CD14-positive monocyte (primary cell): ENCODE results near the gene CDKAL1. TPM values are rescaled to one million over a fixed set of nuclear protein-coding genes. Genes with fewer than 3 reads are reported as not detected.

Experiments used
- DNase-seq, 3 donors: peaks; one replicate each; pipeline ENCODE4 v3.0.0-alpha.2; 2011 to 2022
- H2AFZ ChIP-seq: 2 replicates; pipeline ENCODE4 v1.6.0; 2012; ENCODE audit warnings: mild to moderate bottlenecking, low read depth, low read length, inconsistent platforms; ENCODE audit not compliant: insufficient read depth, poor library complexity, severe bottlenecking
- H3K27ac ChIP-seq, 2 donors: 1 replicate in 1 of 2; 2 replicates in 1 of 2; pipeline ENCODE4 v1.5.1; 2012 to 2013; ENCODE audit warnings: low read length in 2 of 2, control low read depth in 1 of 2, inconsistent platforms in 1 of 2, low read depth in 1 of 2, mild to moderate bottlenecking in 1 of 2
- H3K27me3 ChIP-seq, 2 donors: one replicate each; pipeline versions ENCODE4 v1.6.0 to v1.6.1; 2011 to 2013; ENCODE audit warnings: low read length in 2 of 2; ENCODE audit not compliant: control insufficient read depth in 2 of 2, insufficient read depth in 2 of 2
- H3K36me3 ChIP-seq, 2 donors: replicated peaks in 1 of 2; 1 replicate in 1 of 2; 2 replicates in 1 of 2; pipeline versions ENCODE4 v1.5.1 to v1.6.1; 2012 to 2013; ENCODE audit warnings: low read length in 2 of 2, control low read depth in 1 of 2, inconsistent platforms in 1 of 2, mild to moderate bottlenecking in 1 of 2; ENCODE audit not compliant: insufficient read depth in 2 of 2, control insufficient read depth in 1 of 2
- H3K4me1 ChIP-seq, 2 donors: 1 replicate in 1 of 2; 2 replicates in 1 of 2; pipeline versions ENCODE4 v1.5.1 to v1.6.1; 2012 to 2013; ENCODE audit warnings: low read length in 2 of 2, control low read depth in 1 of 2, inconsistent platforms in 1 of 2, mild to moderate bottlenecking in 1 of 2, moderate library complexity in 1 of 2; ENCODE audit not compliant: insufficient read depth in 2 of 2, control insufficient read depth in 1 of 2
- H3K4me2 ChIP-seq: replicated peaks from 2 replicates; pipeline ENCODE3; 2012; ENCODE audit warnings: low read length, moderate library complexity, mild to moderate bottlenecking; ENCODE audit not compliant: poor library complexity, severe bottlenecking; ENCODE audit errors: extremely low read depth
- H3K4me3 ChIP-seq, 3 experiments: fragments of 200-600 bp in 1 of 3; sonication (generic) in 1 of 3; replicated peaks in 1 of 3; 1 replicate in 2 of 3; 2 replicates in 1 of 3; pipeline ENCODE4 v1.5.1; 2011 to 2013; ENCODE audit warnings: low read length in 3 of 3, mild to moderate bottlenecking in 3 of 3, control low read depth in 2 of 3, low read depth in 2 of 3, inconsistent platforms in 1 of 3, moderate library complexity in 1 of 3
- H3K79me2 ChIP-seq: 2 replicates; pipeline ENCODE4 v1.6.0; 2012; ENCODE audit warnings: mild to moderate bottlenecking, control low read depth, inconsistent platforms, low read length, moderate library complexity; ENCODE audit not compliant: insufficient read depth
- H3K9ac ChIP-seq: 2 replicates; pipeline ENCODE4 v1.6.0; 2017; ENCODE audit warnings: low read length, mild to moderate bottlenecking; ENCODE audit not compliant: insufficient read depth, poor library complexity, severe bottlenecking
- H3K9me3 ChIP-seq, 2 donors: replicated peaks in 1 of 2; 1 replicate in 1 of 2; 2 replicates in 1 of 2; pipeline versions ENCODE4 v1.5.1 to v1.6.1; 2012 to 2013; ENCODE audit warnings: low read length in 2 of 2, control low read depth in 1 of 2; ENCODE audit not compliant: control insufficient read depth in 1 of 2, insufficient read depth in 1 of 2
- H4K20me1 ChIP-seq: 2 replicates; pipeline ENCODE4 v1.6.0; 2012; ENCODE audit warnings: mild to moderate bottlenecking, low read length, control low read depth, moderate library complexity; ENCODE audit not compliant: insufficient read depth
- H3K27ac Mint-ChIP-seq, 7 donors: one replicate each; pipeline ENCODE4 v1.8.0; 2020; ENCODE audit warnings: mild to moderate bottlenecking in 7 of 7, mixed read lengths in 7 of 7, moderate library complexity in 6 of 7, inconsistent platforms in 2 of 7
- H3K27me3 Mint-ChIP-seq, 3 donors: one replicate each; pipeline ENCODE4 v1.8.0; 2021 to 2022; ENCODE audit warnings: low read depth in 3 of 3, mild to moderate bottlenecking in 3 of 3, mixed read lengths in 3 of 3, moderate library complexity in 3 of 3, inconsistent platforms in 1 of 3
- H3K36me3 Mint-ChIP-seq, 2 donors: one replicate each; pipeline ENCODE4 v1.8.0; 2020; ENCODE audit warnings: mixed read lengths in 2 of 2, inconsistent platforms in 1 of 2, mild to moderate bottlenecking in 1 of 2
- H3K4me1 Mint-ChIP-seq: one replicate; pipeline ENCODE4 v1.8.0; 2020; ENCODE audit warnings: mild to moderate bottlenecking, mixed read lengths
- H3K4me3 Mint-ChIP-seq, 2 donors: one replicate each; pipeline ENCODE4 v1.8.0; 2020; ENCODE audit warnings: mild to moderate bottlenecking in 2 of 2, mixed read lengths in 2 of 2, moderate library complexity in 1 of 2
- H3K9me3 Mint-ChIP-seq, 7 donors: one replicate each; pipeline ENCODE4 v1.8.0; 2020 to 2022; ENCODE audit warnings: mixed read lengths in 7 of 7, mild to moderate bottlenecking in 6 of 7, moderate library complexity in 6 of 7, inconsistent platforms in 2 of 7
- WGBS: methylation state at CpG from one replicate; pipeline ENCODE4 v1.1.5; 2013; ENCODE audit warnings: missing lambda C conversion rate; ENCODE audit not compliant: insufficient coverage; 5-methylcytosine and 5-hydroxymethylcytosine counted together
- intact Hi-C, 2 donors: fragments of 100-400 bp; cut with micrococcal nuclease; formaldehyde crosslinking; loops; one replicate each; pipeline versions ENCODE4 v1.15.0 to v1.15.1; 2023
- polyA plus RNA-seq, 3 donors: library from polyadenylated mRNA; depleted of rRNA in 1 of 3; unstranded in 2 of 3; stranded (reverse) in 1 of 3; fragments of 300-500 nt in 2 of 3; fragments of >200 nt in 1 of 3; fragmentation: Illumina TruSeq in 2 of 3; gene quantifications; 1 replicate in 2 of 3; 2 replicates in 1 of 3; pipeline ENCODE4 v1.2.3, GENCODE V29; 2012 to 2021
- TF ChIP-seq, protein P1 (sequence below): fragments of 200-600 bp; IDR thresholded peaks from one replicate; pipeline ENCODE4 v1.8.0; 2022; ENCODE audit warnings: antibody characterized with exemption, mild to moderate bottlenecking

Gene CDKAL1
- polyA plus RNA-seq, 3 donors, result 3.2 to 12.4 (median 8.3) TPM

DNA sequence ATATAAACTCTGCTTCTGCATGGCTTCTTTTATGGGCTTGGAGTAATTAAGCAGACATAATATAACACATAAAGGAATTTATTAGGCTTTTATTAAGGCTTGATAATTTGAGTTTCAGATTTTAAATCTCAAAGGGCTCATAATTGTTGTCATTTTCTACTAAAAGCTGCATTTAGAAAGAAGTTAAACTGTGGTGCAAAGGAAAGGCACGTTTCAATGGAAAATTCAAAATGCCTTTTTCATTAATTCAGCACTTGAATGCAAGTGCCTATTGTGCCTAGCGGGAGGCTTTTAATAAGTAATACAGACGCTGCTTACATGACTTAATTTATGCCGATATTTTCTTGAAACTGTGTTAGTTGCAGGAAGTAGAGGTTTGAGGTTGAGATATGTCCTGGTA, 627.5 kb downstream of the CDKAL1 start:
- H3K27ac Mint-ChIP-seq, result no peak overlapping the region
- TF ChIP-seq, protein P1, sequence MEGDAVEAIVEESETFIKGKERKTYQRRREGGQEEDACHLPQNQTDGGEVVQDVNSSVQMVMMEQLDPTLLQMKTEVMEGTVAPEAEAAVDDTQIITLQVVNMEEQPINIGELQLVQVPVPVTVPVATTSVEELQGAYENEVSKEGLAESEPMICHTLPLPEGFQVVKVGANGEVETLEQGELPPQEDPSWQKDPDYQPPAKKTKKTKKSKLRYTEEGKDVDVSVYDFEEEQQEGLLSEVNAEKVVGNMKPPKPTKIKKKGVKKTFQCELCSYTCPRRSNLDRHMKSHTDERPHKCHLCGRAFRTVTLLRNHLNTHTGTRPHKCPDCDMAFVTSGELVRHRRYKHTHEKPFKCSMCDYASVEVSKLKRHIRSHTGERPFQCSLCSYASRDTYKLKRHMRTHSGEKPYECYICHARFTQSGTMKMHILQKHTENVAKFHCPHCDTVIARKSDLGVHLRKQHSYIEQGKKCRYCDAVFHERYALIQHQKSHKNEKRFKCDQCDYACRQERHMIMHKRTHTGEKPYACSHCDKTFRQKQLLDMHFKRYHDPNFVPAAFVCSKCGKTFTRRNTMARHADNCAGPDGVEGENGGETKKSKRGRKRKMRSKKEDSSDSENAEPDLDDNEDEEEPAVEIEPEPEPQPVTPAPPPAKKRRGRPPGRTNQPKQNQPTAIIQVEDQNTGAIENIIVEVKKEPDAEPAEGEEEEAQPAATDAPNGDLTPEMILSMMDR, result no peak
- H3K4me1 ChIP-seq, result peaks cover 9 to 15% of the 10 kb centered on the region in 2 donors
- H3K9ac ChIP-seq, result no peak overlapping the region
- no peak overlapping the region for H3K27ac ChIP-seq
- peaks cover 0 to 2% (median 0%) of the 10 kb centered on the region in 7 donors for H3K9me3 Mint-ChIP-seq
- no peaks in the 10 kb centered on the region for H3K9me3 ChIP-seq
- WGBS, result 65% methylated on average over 3 of the region's 4 CpGs
- H3K79me2 ChIP-seq, result no peaks in the 10 kb centered on the region
- no peak overlapping the region for H2AFZ ChIP-seq
- H3K4me2 ChIP-seq, result no peak overlapping the region
- H4K20me1 ChIP-seq, result no peaks in the 10 kb centered on the region
- no peaks in the 10 kb centered on the region for H3K27me3 ChIP-seq
- no peaks in the 10 kb centered on the region for H3K36me3 ChIP-seq
- peaks cover 0 to 2% (median 0%) of the 10 kb centered on the region in 3 donors for H3K27me3 Mint-ChIP-seq
- intact Hi-C loops, result no loop called here
- no peak overlapping the region for H3K4me3 Mint-ChIP-seq
- no peak overlapping the region for H3K4me3 ChIP-seq
- peaks cover 10% of the 10 kb centered on the region for H3K4me1 Mint-ChIP-seq
- DNase-seq, result no peak
- H3K36me3 Mint-ChIP-seq, result peaks cover 0 to 2% of the 10 kb centered on the region in 2 donors

DNA sequence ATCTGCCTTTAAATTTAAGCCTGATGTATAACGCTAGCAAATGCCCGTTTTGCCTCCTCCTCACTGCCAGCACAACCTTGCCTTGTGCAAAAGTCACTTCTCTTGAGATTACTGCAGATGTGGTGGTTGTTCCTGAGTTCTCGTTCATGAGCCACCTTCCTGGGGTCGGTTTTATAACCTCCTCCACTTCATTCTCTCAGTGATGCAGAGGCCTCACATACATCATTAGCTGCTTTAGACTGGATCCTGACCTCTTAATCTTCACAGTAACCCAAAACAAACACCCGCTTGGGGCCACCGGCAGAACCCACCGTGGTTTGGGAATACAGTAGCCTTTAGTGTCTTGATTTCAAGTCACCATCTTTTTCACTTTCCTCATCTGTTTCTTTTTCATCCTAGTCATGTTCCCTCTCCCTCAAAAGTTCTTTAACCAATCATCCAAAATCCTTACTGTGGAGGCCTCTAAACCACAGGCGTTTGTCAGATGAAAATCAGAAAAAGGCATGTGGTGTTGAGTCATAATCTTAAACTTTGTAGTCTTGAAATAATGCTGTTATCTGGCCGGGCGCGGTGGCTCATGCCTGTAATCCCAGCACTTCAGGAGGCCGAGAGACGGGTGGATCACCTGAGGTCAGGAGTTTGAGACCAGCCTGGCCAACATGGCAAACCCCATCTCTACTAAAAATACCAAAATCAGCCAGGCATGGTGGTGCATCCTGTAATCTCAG, 629.0 kb downstream of the CDKAL1 start:
- H3K4me1 Mint-ChIP-seq, result peaks cover 10% of the 10 kb centered on the region

More for the DNA sequence above, 629.0 kb downstream of the CDKAL1 start:
- H3K9me3 ChIP-seq, result no peaks in the 10 kb centered on the region
- peaks cover 0 to 2% of the 10 kb centered on the region in 2 donors for H3K36me3 Mint-ChIP-seq
- TF ChIP-seq, protein P1, result no peak
- no peak for DNase-seq
- WGBS, result 100% methylated on average over 4 of the region's 13 CpGs
- no peaks in the 10 kb centered on the region for H3K36me3 ChIP-seq
- peaks cover 0 to 2% (median 0%) of the 10 kb centered on the region in 7 donors for H3K9me3 Mint-ChIP-seq
- no peaks in the 10 kb centered on the region for H3K27me3 ChIP-seq
- no peak overlapping the region for H2AFZ ChIP-seq
- no peak overlapping the region for H3K27ac ChIP-seq
- intact Hi-C loops, result no loop called here
- H3K9ac ChIP-seq, result no peak overlapping the region
- no peaks in the 10 kb centered on the region for H3K79me2 ChIP-seq
- peaks cover 0 to 2% (median 0%) of the 10 kb centered on the region in 3 donors for H3K27me3 Mint-ChIP-seq
- no peak overlapping the region for H3K27ac Mint-ChIP-seq
- H4K20me1 ChIP-seq, result no peaks in the 10 kb centered on the region
- no peak overlapping the region for H3K4me2 ChIP-seq
- H3K4me3 Mint-ChIP-seq, result no peak overlapping the region
- H3K4me1 ChIP-seq, result peaks cover 9 to 15% of the 10 kb centered on the region in 2 donors
- H3K4me3 ChIP-seq, result no peak overlapping the region
